ENCODE data around the gene FLT3LG.

- TF ChIP-seq POLR2AphosphoS5 (IDR thresholded peaks at IDR 0.05; ENCODE audit: low read depth, low read length) (no peak), SIN3A (IDR thresholded peaks at IDR 0.05; ENCODE audit: borderline replicate concordance, insufficient read depth, low read length) (no peak)
These were observed 43.8 kb upstream of the FLT3LG start for GRCh38 chr19:49430172-49430677.
